Measurements from ENCODE around the gene SSC5D. TPM values are rescaled to one million over a fixed set of nuclear protein-coding genes. Genes with fewer than 3 reads are reported as not detected.

SSC5D gene
- total and polyA plus RNA-seq, 2 of the 4 experiments (the other 2 are of a cell fraction), result 1.4 to 19.1 TPM

- no peak for ATAC-seq (ENCODE audit: low read depth)
- no peak overlapping the region for H2BK5ac ChIP-seq (ENCODE audit: low read depth, low read length, poor library complexity, severe bottlenecking)
Measured at GRCh38 chr19:55491546-55492360, 3.5 kb downstream of the SSC5D start.

More at GRCh38 chr19:55491546-55492360, 3.5 kb downstream of the SSC5D start:
- POLR2A ChIA-PET (ENCODE audit: unreplicated experiment), result interaction anchor here (0.5 kb wide), 1 partner anchor 132 kb away, joined by 10 read pairs; the partner anchor contains the start of gene ZNF784
- Histone ChIP-seq H4K20me1 (ENCODE audit: insufficient read depth, low read length) (0 out of 2 replicates have a peak, but pooled peaks cover 4% of the 10 kb centered on the region), H2AFZ (replicated peaks; ENCODE audit: low read length, poor library complexity) (no peak overlapping the region), H3K27ac (ENCODE audit: insufficient read depth, low read length) (no peak overlapping the region), H2AK5ac (ENCODE audit: low read depth, low read length) (peak overlapping the region; percentile 32), H3K9ac (ENCODE audit: low read depth, low read length) (no peak overlapping the region), H2BK120ac (ENCODE audit: low read depth, low read length) (no peak overlapping the region), H2BK20ac (ENCODE audit: low read depth, low read length) (no peak overlapping the region), H2BK15ac (ENCODE audit: low read depth, low read length) (no peak overlapping the region; the same call in 2 of the 3 replicates), H3K4me3 (ENCODE audit: insufficient read depth, low read depth, low read length) (no peak overlapping the region), H3K9me3 (ENCODE audit: control insufficient read depth, insufficient read depth, low read length) (no peaks in the 10 kb centered on the region), H3K4me2 (ENCODE audit: low read depth, low read length) (no peak overlapping the region), H3K23ac (ENCODE audit: low read depth, low read length) (no peak overlapping the region), H2AK9ac (replicated peaks; ENCODE audit: low read depth, low read length, poor library complexity) (peak overlapping the region; percentile 61), H3K36me3 (ENCODE audit: control insufficient read depth, insufficient read depth, low read length) (0 out of 2 replicates have a peak, but pooled peaks cover 2% of the 10 kb centered on the region), H4K8ac (ENCODE audit: low read depth in 2 of 2, low read length in 2 of 2) (no peak overlapping the region), H3K18ac (ENCODE audit: low read depth, low read length) (no peak overlapping the region), H4K91ac (ENCODE audit: insufficient read depth, low read depth, low read length) (no peak overlapping the region), H3K9me1 (ENCODE audit: insufficient read depth, low read length) (peaks cover 3% of the 10 kb centered on the region), H4K5ac (ENCODE audit: low read depth, low read length) (no peak overlapping the region), H3K56ac (ENCODE audit: extremely low read depth, insufficient read depth, low read length) (no peak overlapping the region), H3K14ac (replicated peaks; ENCODE audit: low read depth, low read length) (no peak overlapping the region), H3K4me1 (ENCODE audit: control insufficient read depth, insufficient read depth, low read length) (peaks cover 35% of the 10 kb centered on the region), H3K4ac (ENCODE audit: low read depth, low read length) (peak overlapping the region; percentile 35; the same call in 1 of the 2 replicates), H3K79me1 (ENCODE audit: low read depth in 1 of 2, low read length in 2 of 2) (peaks cover 0 to 25% of the 10 kb centered on the region in 2 experiments), H3K27me3 (ENCODE audit: control insufficient read depth, insufficient read depth, low read length) (no peaks in the 10 kb centered on the region)
- TF ChIP-seq MAZ (IDR thresholded peaks at IDR 0.05; ENCODE audit: borderline replicate concordance, low read depth, low read length) (no peak), BHLHE40 (IDR thresholded peaks at IDR 0.05; ENCODE audit: low read depth, low read length) (no peak), SMC3 (IDR thresholded peaks at IDR 0.05; ENCODE audit: low read depth, low read length) (no peak), MXI1 (IDR thresholded peaks at IDR 0.05; ENCODE audit: borderline replicate concordance, low read depth, low read length) (no peak), CHD1 (IDR thresholded peaks at IDR 0.05; ENCODE audit: low read depth, low read length) (no peak), NFE2L2 (IDR thresholded peaks at IDR 0.05; ENCODE audit: low read depth, low read length) (no peak), FOS (IDR thresholded peaks at IDR 0.05; ENCODE audit: low read depth, low read length) (no peak), USF2 (IDR thresholded peaks at IDR 0.05; ENCODE audit: low read depth, low read length) (no peak), CEBPB (IDR thresholded peaks at IDR 0.05; ENCODE audit: low read depth, low read length) (no peak), POLR2A (IDR thresholded peaks at IDR 0.05; ENCODE audit: low read depth, low read length) (no peak), RAD21 (IDR thresholded peaks at IDR 0.05; ENCODE audit: low read length) (no peak)
- in situ Hi-C loops (cut with MboI; ENCODE audit: low sequenced_read_pairs) (loop anchor here (25.0 kb wide), 1 partner anchor 1029 kb away; the partner anchor contains the start of genes CDC42EP5 and LENG9), intact Hi-C loops (cut with micrococcal nuclease) (no loop called here), dilution Hi-C loops (cut with HindIII; ENCODE audit: low sequenced_read_pairs, unreplicated experiment) (no loop called here)
- DNase-seq, result no peak
- CTCF ChIA-PET, result interaction anchor here (1.0 to 3.1 kb wide), 2 partner anchors 12 kb away, joined by 3 to 16 read pairs; no protein-coding TSS in a partner anchor
- BruUV-seq (replicated peaks), result no TSS peak
- WGBS, 2 experiments (ENCODE audit: extremely low coverage in 2 of 2, insufficient read length in 1 of 2), result 20 to 100% methylated on average over 1 of the region's 24 CpGs

All from IMR-90 (cell line).